A549 (cell line): ENCODE data around the gene TLE1. TPM values are rescaled to one million over a fixed set of nuclear protein-coding genes. Genes with fewer than 3 reads are reported as not detected.

Experiments used
- ATAC-seq, 2 experiments: fragments of 200-7000 bp in 1 of 2; fragments of >200 bp in 1 of 2; cut with Nextera tagmentation in 1 of 2; cut with Tn5 transposase in 1 of 2; 3 replicates each; pipeline versions ENCODE4 v1.8.0 to v1.9.1; 2018 to 2020; ENCODE audit warnings: mild to moderate bottlenecking in 1 of 2, moderate library complexity in 1 of 2
- CTCF ChIA-PET: fragments of 300-600 bp; sonication (Branson Sonifier 250); formaldehyde crosslinking; extraction: SDS; loops from one replicate; lab custom pipeline; 2021; ENCODE audit warnings: antibody characterized with exemption, inconsistent platforms; lab: Yijun Ruan, JAX
- POLR2A ChIA-PET: fragments of 350-600 bp; formaldehyde crosslinking; extraction: SDS; loops from one replicate; lab custom pipeline; 2021; ENCODE audit warnings: antibody characterized with exemption, inconsistent platforms; lab: Yijun Ruan, JAX
- DNase-seq, 2 experiments: peaks; one replicate each; pipeline versions ENCODE4 v3.0.0 to v3.0.0-alpha.2; 2011 to 2016; ENCODE audit warnings: low read depth in 1 of 2, low spot score in 1 of 2
- FAIRE-seq: peaks from 2 replicates; lab custom pipeline; 2011; peaks lifted over from hg19 to GRCh38; lab: Jason Lieb, UNC
- H3K27ac ChIP-seq, 2 experiments: fragments of >200 bp; sonication (Bioruptor Twin); formaldehyde crosslinking; 3 replicates each; pipeline ENCODE4 v1.5.1; 2016 to 2017
- H3K4me1 ChIP-seq: fragments of >200 bp; sonication (Bioruptor Twin); formaldehyde crosslinking; 3 replicates; pipeline ENCODE4 v1.6.1; 2016
- H3K4me2 ChIP-seq: fragments of >200 bp; sonication (Bioruptor Twin); formaldehyde crosslinking; 3 replicates; pipeline ENCODE4 v1.6.1; 2016
- H3K4me3 ChIP-seq: fragments of >200 bp; sonication (Bioruptor Twin); formaldehyde crosslinking; 3 replicates; pipeline ENCODE4 v1.5.1; 2016
- H3K9me3 ChIP-seq: fragments of >200 bp; sonication (Bioruptor Twin); formaldehyde crosslinking; 3 replicates; pipeline ENCODE4 v1.6.1; 2016
- BHLHE40 ChIP-seq: IDR thresholded peaks from 2 replicates; pipeline ENCODE4 v1.6.1; 2012; ENCODE audit warnings: low read depth, low read length, inconsistent platforms
- CBX2 ChIP-seq: fragments of 200-600 bp; sonication (generic); IDR thresholded peaks from 2 replicates; pipeline ENCODE4 v1.6.1; 2016; ENCODE audit warnings: low read depth, mild to moderate bottlenecking, borderline replicate concordance
- CBX8 ChIP-seq: fragments of 200-600 bp; sonication (generic); IDR thresholded peaks from 2 replicates; pipeline ENCODE4 v1.6.1; 2016
- EHF ChIP-seq: fragments of 250-450 bp; sonication (Bioruptor Pico); IDR thresholded peaks from 2 replicates; pipeline ENCODE4 v1.5.0; 2020; ENCODE audit warnings: mild to moderate bottlenecking
- EHMT2 ChIP-seq: fragments of 200-600 bp; sonication (generic); IDR thresholded peaks from 2 replicates; pipeline ENCODE4 v1.6.1; 2016; ENCODE audit warnings: antibody characterized with exemption, low read depth, mild to moderate bottlenecking, moderate library complexity
- EP300 ChIP-seq, 2 experiments: fragments of >200 bp; sonication (Bioruptor Twin); formaldehyde crosslinking; IDR thresholded peaks; 2 replicates in 1 of 2; 3 replicates in 1 of 2; pipeline ENCODE4 v1.6.1; 2016 to 2017
- ESRRA ChIP-seq: fragments of 150-350 bp; IDR thresholded peaks from 2 replicates; pipeline ENCODE4 v1.6.1; 2014; ENCODE audit warnings: mild to moderate bottlenecking, low read length, borderline replicate concordance
- FOSB ChIP-seq: fragments of 250-450 bp; sonication (Bioruptor Pico); IDR thresholded peaks from 2 replicates; pipeline ENCODE4 v1.5.0; 2020; ENCODE audit warnings: mild to moderate bottlenecking, moderate library complexity
- GATA3 ChIP-seq: IDR thresholded peaks from 2 replicates; pipeline ENCODE4 v1.6.1; 2012; ENCODE audit warnings: borderline replicate concordance
- HDAC2 ChIP-seq: fragments of 200-600 bp; sonication (generic); IDR thresholded peaks from 2 replicates; pipeline ENCODE4 v1.6.1; 2016
- HEYL ChIP-seq: fragments of 250-450 bp; sonication (Bioruptor Pico); IDR thresholded peaks from 2 replicates; pipeline ENCODE4 v1.8.0; 2021; ENCODE audit warnings: mild to moderate bottlenecking, moderate library complexity
- HOXB13 ChIP-seq: fragments of 250-450 bp; sonication (Bioruptor Pico); IDR thresholded peaks from 2 replicates; pipeline ENCODE4 v1.5.0; 2020; ENCODE audit warnings: low read depth, mild to moderate bottlenecking, moderate library complexity
- JUN ChIP-seq, 2 experiments: fragments of >200 bp; sonication (Bioruptor Twin); formaldehyde crosslinking; IDR thresholded peaks; 2 replicates in 1 of 2; 3 replicates in 1 of 2; pipeline ENCODE4 v1.6.1; 2016 to 2017
- KDM5A ChIP-seq: fragments of 200-600 bp; sonication (generic); IDR thresholded peaks from 2 replicates; pipeline ENCODE4 v1.6.1; 2016; ENCODE audit warnings: antibody characterized with exemption, mild to moderate bottlenecking
- NPAS2 ChIP-seq: fragments of 250-450 bp; sonication (Bioruptor Pico); IDR thresholded peaks from 2 replicates; pipeline ENCODE4 v1.8.0; 2022; ENCODE audit warnings: mild to moderate bottlenecking, moderate library complexity, borderline replicate concordance
- NR3C1 ChIP-seq: fragments of >200 bp; sonication (Bioruptor Twin); formaldehyde crosslinking; IDR thresholded peaks from 3 replicates; pipeline ENCODE4 v1.6.1; 2017
- PBX3 ChIP-seq: IDR thresholded peaks from 2 replicates; pipeline ENCODE4 v1.6.1; 2012
- PHF8 ChIP-seq: fragments of 200-600 bp; sonication (generic); IDR thresholded peaks from 2 replicates; pipeline ENCODE4 v1.6.1; 2016; ENCODE audit warnings: low read depth, mild to moderate bottlenecking, antibody characterized with exemption, moderate library complexity, borderline replicate concordance
- RFX5 ChIP-seq: fragments of 450-650 bp; IDR thresholded peaks from 2 replicates; pipeline ENCODE4 v1.7.1; 2014; ENCODE audit warnings: antibody characterized with exemption, mild to moderate bottlenecking, moderate library complexity
- RNF2 ChIP-seq: fragments of 200-600 bp; sonication (generic); IDR thresholded peaks from 2 replicates; pipeline ENCODE4 v1.6.1; 2016; ENCODE audit warnings: low read depth, mild to moderate bottlenecking, antibody characterized with exemption, moderate library complexity, borderline replicate concordance
- SREBF2 ChIP-seq: fragments of 450-650 bp; IDR thresholded peaks from 2 replicates; pipeline ENCODE4 v1.6.1; 2014; ENCODE audit warnings: mild to moderate bottlenecking, moderate library complexity
- TP53 ChIP-seq: fragments of 250-450 bp; sonication (Bioruptor Pico); IDR thresholded peaks from 2 replicates; pipeline ENCODE4 v1.5.0; 2021; ENCODE audit warnings: mild to moderate bottlenecking, moderate library complexity
- ZSCAN20 ChIP-seq: fragments of 250-450 bp; sonication (Bioruptor Pico); IDR thresholded peaks from 2 replicates; pipeline ENCODE4 v1.8.0; 2022; ENCODE audit warnings: mild to moderate bottlenecking, moderate library complexity
- WGBS: methylation state at CpG from one replicate; pipeline ENCODE4 v1.1.6; 2017; ENCODE audit errors: missing lambda C conversion rate; 5-methylcytosine and 5-hydroxymethylcytosine counted together
- polyA plus RNA-seq, 4 experiments: library from polyadenylated mRNA; depleted of rRNA in 3 of 4; stranded (reverse); fragments of >200 nt; fragmentation: RNase III in 1 of 4; extraction: RNeasy Plus Mini Kit Qiagen cat#74134 plus additional on column Dnase treatment in 1 of 4; gene quantifications; 2 replicates in 3 of 4; 3 replicates in 1 of 4; pipeline ENCODE4 v1.2.3, GENCODE V29; 2011 to 2017
- TF ChIP-seq, protein P1 (sequence below): fragments of 250-450 bp; sonication (Bioruptor Pico); IDR thresholded peaks from 2 replicates; pipeline ENCODE4 v1.5.0; 2021; ENCODE audit warnings: mild to moderate bottlenecking, moderate library complexity, borderline replicate concordance
- TF ChIP-seq, protein P2 (sequence below): fragments of 150-350 bp; IDR thresholded peaks from 2 replicates; pipeline ENCODE4 v1.6.1; 2014; ENCODE audit warnings: low read depth, mild to moderate bottlenecking, low read length
- TF ChIP-seq, protein P3 (sequence below): IDR thresholded peaks from 2 replicates; pipeline ENCODE4 v1.6.1; 2012; ENCODE audit warnings: low read depth, borderline replicate concordance

TLE1 gene
- polyA plus RNA-seq, 2 of the 4 experiments (the other 2 are of a cell fraction), result 45.8 to 117 TPM

GRCh38 chr9:81724242-81724889 lies 35.0 kb upstream of the TLE1 start:
- Histone ChIP-seq H3K9me3 (no peaks in the 10 kb centered on the region), H3K27ac (0 out of 6 replicates have a peak overlapping the region, but pooled peaks of 1 of the 2 experiments have one; percentile 24), H3K4me2 (no peak overlapping the region), H3K4me1 (no peaks in the 10 kb centered on the region; the same call in 2 of the 3 replicates), H3K4me3 (no peak overlapping the region)
- CTCF ChIA-PET, result interaction anchor here (1.2 kb wide), 1 partner anchor 882 kb away, joined by 4 read pairs; no protein-coding TSS in a partner anchor
- no peak for DNase-seq
- TF ChIP-seq HOXB13 (CRISPR knock-in tag) (no peak), HEYL (no peak), PHF8 (no peak), NR3C1 (no peak), FOSB (CRISPR knock-in tag) (no peak), GATA3 (no peak), RNF2 (no peak), EP300 (IDR thresholded peaks at IDR 0.05) (no peak), JUN (IDR thresholded peaks at IDR 0.05) (no peak), ESRRA (no peak), NPAS2 (CRISPR knock-in tag) (no peak), SREBF2 (no peak)
- TF ChIP-seq, protein P1, sequence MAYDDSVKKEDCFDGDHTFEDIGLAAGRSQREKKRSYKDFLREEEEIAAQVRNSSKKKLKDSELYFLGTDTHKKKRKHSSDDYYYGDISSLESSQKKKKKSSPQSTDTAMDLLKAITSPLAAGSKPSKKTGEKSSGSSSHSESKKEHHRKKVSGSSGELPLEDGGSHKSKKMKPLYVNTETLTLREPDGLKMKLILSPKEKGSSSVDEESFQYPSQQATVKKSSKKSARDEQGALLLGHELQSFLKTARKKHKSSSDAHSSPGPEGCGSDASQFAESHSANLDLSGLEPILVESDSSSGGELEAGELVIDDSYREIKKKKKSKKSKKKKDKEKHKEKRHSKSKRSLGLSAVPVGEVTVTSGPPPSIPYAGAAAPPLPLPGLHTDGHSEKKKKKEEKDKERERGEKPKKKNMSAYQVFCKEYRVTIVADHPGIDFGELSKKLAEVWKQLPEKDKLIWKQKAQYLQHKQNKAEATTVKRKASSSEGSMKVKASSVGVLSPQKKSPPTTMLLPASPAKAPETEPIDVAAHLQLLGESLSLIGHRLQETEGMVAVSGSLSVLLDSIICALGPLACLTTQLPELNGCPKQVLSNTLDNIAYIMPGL (CRISPR knock-in tag), result no peak
- WGBS, result 78% methylated on average over 3 of the region's 3 CpGs
- POLR2A ChIA-PET, result no interaction called here
- FAIRE-seq, result no peak
- ATAC-seq, result 0 out of 6 replicates have a peak, but pooled peaks of 1 of the 2 experiments have one; percentile 37

GRCh38 chr9:81722277-81722676 lies 32.9 kb upstream of the TLE1 start:
- H3K27ac ChIP-seq, result no peak overlapping the region
- peaks cover 10% of the 10 kb centered on the region; the same call in 2 of the 3 replicates for H3K4me1 ChIP-seq
- CTCF ChIA-PET, result no interaction called here
- 87% methylated on average over 3 of the region's 3 CpGs for WGBS
- TF ChIP-seq RFX5 (no peak), CBX8 (no peak), NR3C1 (no peak), PBX3 (no peak), EHF (CRISPR knock-in tag) (no peak), CBX2 (no peak), SREBF2 (no peak), HDAC2 (no peak), JUN (IDR thresholded peaks at IDR 0.05) (no peak), HOXB13 (CRISPR knock-in tag) (no peak), ESRRA (no peak), FOSB (CRISPR knock-in tag) (no peak), EHMT2 (no peak), NPAS2 (CRISPR knock-in tag) (no peak), BHLHE40 (no peak), ZSCAN20 (CRISPR knock-in tag) (no peak), TP53 (no peak), KDM5A (no peak)
- TF ChIP-seq, protein P2, sequence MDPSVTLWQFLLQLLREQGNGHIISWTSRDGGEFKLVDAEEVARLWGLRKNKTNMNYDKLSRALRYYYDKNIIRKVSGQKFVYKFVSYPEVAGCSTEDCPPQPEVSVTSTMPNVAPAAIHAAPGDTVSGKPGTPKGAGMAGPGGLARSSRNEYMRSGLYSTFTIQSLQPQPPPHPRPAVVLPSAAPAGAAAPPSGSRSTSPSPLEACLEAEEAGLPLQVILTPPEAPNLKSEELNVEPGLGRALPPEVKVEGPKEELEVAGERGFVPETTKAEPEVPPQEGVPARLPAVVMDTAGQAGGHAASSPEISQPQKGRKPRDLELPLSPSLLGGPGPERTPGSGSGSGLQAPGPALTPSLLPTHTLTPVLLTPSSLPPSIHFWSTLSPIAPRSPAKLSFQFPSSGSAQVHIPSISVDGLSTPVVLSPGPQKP, result no peak
- TF ChIP-seq, protein P3, sequence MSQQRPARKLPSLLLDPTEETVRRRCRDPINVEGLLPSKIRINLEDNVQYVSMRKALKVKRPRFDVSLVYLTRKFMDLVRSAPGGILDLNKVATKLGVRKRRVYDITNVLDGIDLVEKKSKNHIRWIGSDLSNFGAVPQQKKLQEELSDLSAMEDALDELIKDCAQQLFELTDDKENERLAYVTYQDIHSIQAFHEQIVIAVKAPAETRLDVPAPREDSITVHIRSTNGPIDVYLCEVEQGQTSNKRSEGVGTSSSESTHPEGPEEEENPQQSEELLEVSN, result no peak
- ATAC-seq, result no peak; a peak in 1 of 6 replicates
- POLR2A ChIA-PET, result no interaction called here
- H3K9me3 ChIP-seq, result no peaks in the 10 kb centered on the region
- H3K4me3 ChIP-seq, result no peak overlapping the region
- DNase-seq, result no peak
- FAIRE-seq, result no peak
- no peak overlapping the region for H3K4me2 ChIP-seq
